ENCODE results near the gene RPS27. TPM values are rescaled to one million over a fixed set of nuclear protein-coding genes. Genes with fewer than 3 reads are reported as not detected.

The RPS27 gene
- total and polyA plus RNA-seq, 2 of the 13 experiments (the other 11 are each of a cell fraction or from before 2014, with no cell fraction given), result 3,737 to 9,964 TPM

- TF ChIP-seq SOX13 (IDR thresholded peaks at IDR 0.05) (no peak; the same call in 1 of the 2 replicates), SOX13 (CRISPR knock-in tag; conservative IDR thresholded peaks at IDR 0.05 in 1 of 2, IDR thresholded peaks at IDR 0.05 in 1 of 2) (no peak), SKI (IDR thresholded peaks at IDR 0.05; ENCODE audit: partially characterized antibody) (peak; percentile 47), RARG (CRISPR knock-in tag; IDR thresholded peaks at IDR 0.05; ENCODE audit: low read depth) (no peak), MTA1 (CRISPR knock-in tag; IDR thresholded peaks at IDR 0.05; ENCODE audit: borderline replicate concordance) (no peak), U2AF2 (IDR thresholded peaks at IDR 0.05; ENCODE audit: low read depth, low read length) (no peak), ZNF335 (CRISPR knock-in tag; IDR thresholded peaks at IDR 0.05) (0 out of 2 replicates have a peak, but pooled peaks have one; percentile 54), WIZ (CRISPR knock-in tag; IDR thresholded peaks at IDR 0.05) (peak; percentile 68; the same call in 1 of the 2 replicates), BCL6 (CRISPR knock-in tag; IDR thresholded peaks at IDR 0.05) (no peak; the same call in 1 of the 2 replicates), GATA4 (IDR thresholded peaks at IDR 0.05; ENCODE audit: borderline replicate concordance, low read depth) (peak; percentile 88; the same call in 1 of the 2 replicates), SMAD9 (CRISPR knock-in tag; IDR thresholded peaks at IDR 0.05) (no peak), ZC3H13 (CRISPR knock-in tag; IDR thresholded peaks at IDR 0.05) (0 out of 2 replicates have a peak, but pooled peaks have one; percentile 29), SMAD3 (CRISPR knock-in tag; IDR thresholded peaks at IDR 0.05) (peak; percentile 94), ZBTB14 (CRISPR knock-in tag; IDR thresholded peaks at IDR 0.05) (no peak), NFYC (CRISPR knock-in tag; IDR thresholded peaks at IDR 0.05) (no peak), ZNF737 (CRISPR knock-in tag; IDR thresholded peaks at IDR 0.05; ENCODE audit: borderline replicate concordance) (0 out of 2 replicates have a peak, but pooled peaks have one; percentile 76), SALL1 (CRISPR knock-in tag; IDR thresholded peaks at IDR 0.05) (peak; percentile 86), RELA (CRISPR knock-in tag; IDR thresholded peaks at IDR 0.05) (no peak), STAG1 (CRISPR knock-in tag; IDR thresholded peaks at IDR 0.05) (no peak), E2F2 (CRISPR knock-in tag; IDR thresholded peaks at IDR 0.05; ENCODE audit: borderline replicate concordance) (peak; percentile 27; the same call in 1 of the 2 replicates), ZNF552 (CRISPR knock-in tag; IDR thresholded peaks at IDR 0.05; ENCODE audit: borderline replicate concordance) (no peak), ZXDC (CRISPR knock-in tag; IDR thresholded peaks at IDR 0.05) (0 out of 2 replicates have a peak, but pooled peaks have one; percentile 31), BRF2 (CRISPR knock-in tag; IDR thresholded peaks at IDR 0.05) (no peak), HOXA3 (CRISPR knock-in tag; IDR thresholded peaks at IDR 0.05) (peak; percentile 100), ARID2 (CRISPR knock-in tag; IDR thresholded peaks at IDR 0.05; ENCODE audit: borderline replicate concordance) (no peak)
Measured at GRCh38 chr1:153990468-153991150, at the start of gene RPS27 (continued).
